HG03378 (cell line): ENCODE measurements around the gene VASH2.
"Not testable (repeated sequence)": the region's sequence is repeated elsewhere in the genome, so short reads cannot be mapped to it uniquely, and the experiment has no call there.

Experiments
- ATAC-seq: cut with Tn5 transposase; IDR thresholded peaks from one replicate; pipeline ENCODE4 v1.9.1; 2021; ENCODE audit warnings: mild to moderate bottlenecking, moderate library complexity; ENCODE audit not compliant: unreplicated experiment

Gene VASH2

DNA sequence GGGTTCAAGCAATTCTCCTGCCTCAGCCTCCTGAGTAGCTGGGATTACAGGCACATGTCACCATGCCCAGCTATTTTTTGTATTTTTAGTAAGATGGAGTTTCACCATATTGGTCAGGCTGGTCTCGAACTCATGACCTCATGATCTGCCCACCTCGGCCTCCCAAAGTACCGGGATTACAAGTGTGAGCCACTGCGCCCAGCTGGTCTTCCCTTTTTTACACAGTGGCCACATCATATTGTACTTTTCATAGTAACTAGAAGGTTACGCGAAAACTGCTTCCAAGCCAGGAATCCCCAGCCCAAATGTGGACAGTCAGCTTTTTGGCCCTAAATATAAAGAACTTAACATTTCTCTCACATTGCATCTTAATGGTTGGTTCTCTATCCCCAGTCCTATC is 4.2 kb downstream of the VASH2 start:
- no peak for ATAC-seq

DNA sequence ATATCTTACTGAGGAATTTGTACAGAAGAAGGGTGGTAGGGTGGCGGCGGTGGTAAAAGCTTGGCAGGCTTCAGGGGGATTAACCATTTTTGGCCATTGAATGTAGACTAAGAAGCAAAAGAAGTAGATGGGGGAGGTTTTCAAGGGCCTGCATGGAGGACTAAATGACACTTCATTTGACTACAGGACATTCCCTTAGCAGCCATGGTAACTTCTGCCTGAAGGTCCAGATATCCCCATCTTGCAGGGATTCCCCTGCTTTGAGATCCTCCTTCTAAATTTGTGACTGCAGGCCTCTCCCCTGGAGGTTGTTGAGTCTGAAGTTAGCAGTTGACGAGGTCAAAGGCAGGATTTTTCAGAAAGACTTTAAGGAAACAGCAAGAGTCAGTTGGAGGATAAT is 4.8 kb downstream of the VASH2 start:
- no peak for ATAC-seq

DNA sequence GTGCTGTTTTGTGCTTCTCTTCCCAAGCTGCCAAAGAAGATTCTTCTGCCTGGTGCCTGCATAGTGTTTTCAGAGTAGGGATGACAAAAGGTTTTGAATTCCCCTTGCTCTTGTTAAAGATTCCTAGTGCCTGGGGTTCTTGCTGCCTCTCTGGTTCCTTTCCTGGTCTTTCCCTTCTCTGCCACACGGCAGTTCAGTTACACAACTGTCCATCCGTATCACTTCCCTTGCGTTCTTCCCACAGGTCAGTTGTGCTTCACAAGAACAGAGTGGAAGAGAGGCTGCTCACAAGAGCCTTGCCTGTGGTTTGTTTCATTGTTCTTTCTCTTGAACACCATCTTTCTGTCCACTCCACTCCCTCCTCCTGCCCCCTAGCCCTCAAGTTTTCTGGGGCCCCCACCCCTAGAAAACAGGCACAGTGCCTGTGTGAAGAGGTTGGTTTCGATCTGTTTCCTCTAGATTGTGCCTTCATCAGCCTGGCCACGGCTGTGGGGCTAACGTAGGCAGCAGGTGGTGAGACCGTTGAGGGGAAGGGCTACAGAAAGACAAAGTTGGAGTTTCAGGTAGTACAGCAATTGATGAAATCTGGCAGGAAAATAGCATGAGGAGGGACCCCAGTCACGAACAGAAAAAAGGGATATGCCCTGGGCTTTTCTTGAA is 5.8 kb downstream of the VASH2 start:
- ATAC-seq: no peak

DNA sequence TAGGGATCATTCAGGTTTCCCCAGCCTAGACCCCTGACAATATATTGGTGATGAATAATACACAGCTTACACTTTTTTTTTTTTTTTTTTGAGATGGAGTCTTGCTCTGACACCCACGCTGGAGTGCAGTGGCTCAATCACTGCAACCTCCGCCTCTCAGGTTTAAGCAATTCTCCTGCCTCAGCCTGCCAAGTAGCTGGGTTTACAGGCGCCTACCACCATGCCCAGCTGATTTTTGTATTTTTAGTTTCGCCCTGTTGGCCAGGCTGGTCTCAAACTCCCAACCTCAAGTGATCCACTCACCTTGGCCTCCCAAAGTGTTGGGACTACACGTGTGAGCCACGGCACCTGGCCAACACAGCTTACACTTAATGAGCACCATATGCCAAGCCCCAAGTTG is 7.2 kb downstream of the VASH2 start:
- no peak for ATAC-seq

DNA sequence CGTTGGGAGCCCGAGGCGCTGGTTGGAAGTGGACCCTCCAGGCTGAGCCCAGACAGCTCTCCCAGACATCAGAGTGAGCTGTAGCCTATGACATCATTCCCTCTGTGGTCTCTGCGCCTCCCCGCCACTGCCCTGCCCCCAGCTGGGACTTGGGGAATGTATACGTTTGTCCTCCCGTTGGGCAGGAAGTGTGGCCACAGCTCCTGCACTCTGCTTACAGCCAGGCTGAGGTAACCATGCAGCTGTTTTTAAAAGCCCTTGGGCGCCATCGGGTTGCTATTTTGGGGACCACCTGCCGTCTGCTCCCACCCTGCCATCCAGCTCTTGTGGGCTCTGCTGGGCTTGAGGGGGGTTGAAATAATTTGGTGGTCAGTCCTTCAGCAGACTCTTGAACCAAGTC is 7.8 kb downstream of the VASH2 start:
- no peak for ATAC-seq

DNA sequence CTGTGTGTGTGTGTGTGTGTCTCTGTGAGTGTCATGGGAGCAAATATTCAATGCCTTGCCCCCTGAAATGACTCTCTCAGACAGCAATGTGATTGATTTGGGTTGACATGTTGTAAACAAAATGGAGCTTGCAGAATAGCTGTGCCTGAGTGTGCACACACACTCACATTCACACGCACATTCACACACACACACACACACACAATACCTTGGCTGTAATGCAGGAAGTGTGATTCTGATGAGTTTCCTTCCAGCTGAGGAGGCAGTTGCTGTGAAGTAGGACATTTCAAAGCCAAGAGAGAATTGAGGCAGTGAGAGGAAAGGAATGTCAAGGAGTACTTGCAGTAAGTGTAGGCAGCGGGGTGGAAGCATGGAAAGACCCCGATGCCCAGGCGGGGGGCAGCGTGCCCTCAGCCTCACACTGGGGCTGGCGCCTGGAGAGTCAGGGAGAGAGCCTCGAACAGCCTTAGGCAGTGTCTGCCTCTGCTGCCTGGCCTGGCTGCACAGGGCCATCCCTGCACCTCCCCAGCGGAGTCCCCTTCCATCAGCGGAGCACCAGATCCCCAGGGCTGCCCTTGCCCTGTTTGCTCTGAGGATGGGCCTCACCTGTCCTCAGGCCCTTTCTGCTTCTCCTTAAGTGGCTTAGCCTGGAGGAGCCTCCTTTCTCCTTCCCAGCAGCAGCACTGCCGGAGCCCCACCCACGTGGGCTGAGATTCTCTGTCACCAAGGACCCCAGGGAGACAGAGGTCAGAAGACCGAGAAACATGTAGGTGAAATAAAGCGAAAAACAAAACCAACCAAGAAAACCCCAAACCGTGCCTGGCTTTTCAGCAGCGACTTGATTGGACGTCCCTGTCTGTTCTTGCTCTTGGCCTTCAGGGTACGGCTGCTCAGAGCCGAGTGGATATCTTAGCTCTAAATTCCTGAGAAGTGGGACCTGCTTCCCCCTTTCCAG is 9.2 kb downstream of the VASH2 start:
- peak; percentile 73 for ATAC-seq

DNA sequence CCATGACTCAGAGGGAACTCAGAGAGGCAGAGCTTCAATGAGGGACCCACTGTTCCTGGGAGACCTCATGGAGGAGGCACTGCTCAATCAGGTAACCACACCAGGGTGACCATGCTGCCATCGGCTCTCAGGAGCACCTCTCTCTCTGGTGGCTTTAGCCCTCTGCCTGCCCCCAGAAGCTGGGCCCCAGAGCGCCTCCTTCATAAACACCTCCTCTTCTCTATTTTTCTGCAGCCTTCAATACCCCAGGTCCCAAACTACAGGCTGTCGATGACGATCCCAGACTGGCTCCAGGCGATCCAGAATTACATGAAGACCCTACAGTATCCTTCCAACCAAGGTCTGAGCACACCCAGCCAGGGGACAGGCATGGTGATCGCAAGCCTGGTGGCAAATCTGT is 10.6 kb downstream of the VASH2 start:
- ATAC-seq: no peak

DNA sequence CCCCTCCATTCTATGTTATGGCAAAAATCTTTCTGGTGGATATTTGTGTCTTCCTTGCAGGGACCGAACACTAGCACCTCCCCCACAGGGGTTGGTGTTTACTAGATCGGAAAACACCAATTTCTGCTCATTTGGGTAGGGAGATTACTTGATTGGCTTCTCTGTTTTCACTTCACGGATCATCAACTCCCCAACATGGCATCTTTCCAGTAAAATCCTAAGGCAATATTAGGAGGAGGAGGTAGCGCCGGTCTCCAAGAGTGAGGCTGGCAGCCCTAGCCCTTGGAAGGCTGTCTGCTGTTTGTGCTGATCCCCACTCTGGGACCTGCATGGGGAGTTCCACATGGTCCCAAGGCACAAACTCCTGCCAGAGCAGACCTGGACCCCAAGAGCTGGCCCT is 12.2 kb downstream of the VASH2 start:
- ATAC-seq: no peak

DNA sequence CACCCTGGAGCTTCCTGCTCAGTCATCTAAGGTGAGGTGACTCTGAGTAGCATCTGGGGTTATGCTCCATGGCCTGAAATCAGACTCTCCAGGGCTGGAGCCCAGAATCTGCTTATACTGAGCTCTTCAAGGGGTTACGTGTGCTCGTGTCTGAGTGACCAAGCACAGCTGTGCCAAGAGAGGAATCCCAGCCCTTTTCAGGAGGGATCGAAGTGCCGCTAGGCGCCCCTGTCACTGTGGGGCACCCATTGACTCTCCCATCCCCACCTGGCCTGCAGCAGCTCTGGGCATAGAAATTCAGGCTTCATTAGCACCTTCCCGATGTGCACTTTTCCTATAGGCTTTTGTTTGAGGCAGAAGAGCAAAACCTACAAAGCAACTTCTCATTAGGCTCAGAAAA is 13.8 kb downstream of the VASH2 start:
- ATAC-seq: no peak

DNA sequence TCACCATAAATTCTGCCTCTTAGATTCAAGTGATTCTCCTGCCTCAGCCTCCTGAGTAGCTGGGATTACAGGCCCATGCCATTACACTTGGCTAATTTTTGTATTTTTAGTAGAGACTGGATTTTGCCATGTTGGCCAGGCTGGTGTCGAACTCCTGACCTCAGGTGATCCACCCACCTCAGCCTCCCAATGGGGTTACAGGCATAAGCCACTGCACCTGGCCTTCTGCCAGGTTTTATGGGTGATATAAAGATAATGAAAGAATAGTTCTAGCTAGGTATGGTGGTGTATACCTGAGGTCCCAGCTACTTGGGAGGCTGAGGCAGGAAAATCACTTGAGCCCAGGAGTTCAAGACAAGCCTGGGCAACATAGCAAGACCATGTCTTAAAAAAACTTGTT is 14.7 kb downstream of the VASH2 start:
- not testable (repeated sequence) for ATAC-seq

DNA sequence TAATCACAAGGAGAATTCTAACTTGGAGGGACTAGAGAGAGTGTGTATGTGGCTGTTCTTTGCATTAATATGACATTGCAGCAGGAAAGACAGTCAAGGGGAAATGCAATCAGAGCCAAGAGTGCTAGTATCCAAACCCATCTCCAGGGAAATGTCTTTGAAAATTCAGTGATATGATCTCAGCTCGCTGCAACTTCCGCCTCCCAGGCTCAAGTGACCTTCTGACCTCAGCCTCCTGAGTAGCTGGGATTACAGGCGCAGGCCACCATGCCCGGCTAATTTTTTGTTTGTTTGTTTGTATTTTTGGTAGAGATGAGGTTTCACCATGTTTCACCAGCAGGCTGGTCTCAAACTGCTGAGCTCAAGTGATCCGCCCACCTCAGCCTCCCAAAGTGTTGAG is 16.3 kb downstream of the VASH2 start:
- no peak for ATAC-seq

DNA sequence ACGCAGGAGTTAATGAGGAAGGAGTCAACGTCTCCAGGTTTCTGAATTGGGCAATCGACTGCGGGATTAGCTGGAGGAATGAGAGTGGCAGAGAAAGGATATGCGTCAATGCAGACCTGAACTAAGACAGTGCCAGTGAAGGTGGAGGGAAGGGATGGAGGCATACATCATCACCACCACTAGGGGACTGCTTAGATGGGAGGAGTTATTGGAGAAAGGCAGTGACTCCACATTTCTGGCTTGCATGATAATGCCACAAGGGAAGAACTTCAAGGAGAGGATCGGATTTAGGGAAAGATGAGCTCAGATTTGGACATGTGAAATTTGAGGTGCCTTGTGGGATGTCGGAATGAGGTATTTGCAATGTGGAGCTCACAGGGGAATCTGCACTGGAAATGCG is 17.5 kb downstream of the VASH2 start:
- peak; percentile 63 for ATAC-seq

DNA sequence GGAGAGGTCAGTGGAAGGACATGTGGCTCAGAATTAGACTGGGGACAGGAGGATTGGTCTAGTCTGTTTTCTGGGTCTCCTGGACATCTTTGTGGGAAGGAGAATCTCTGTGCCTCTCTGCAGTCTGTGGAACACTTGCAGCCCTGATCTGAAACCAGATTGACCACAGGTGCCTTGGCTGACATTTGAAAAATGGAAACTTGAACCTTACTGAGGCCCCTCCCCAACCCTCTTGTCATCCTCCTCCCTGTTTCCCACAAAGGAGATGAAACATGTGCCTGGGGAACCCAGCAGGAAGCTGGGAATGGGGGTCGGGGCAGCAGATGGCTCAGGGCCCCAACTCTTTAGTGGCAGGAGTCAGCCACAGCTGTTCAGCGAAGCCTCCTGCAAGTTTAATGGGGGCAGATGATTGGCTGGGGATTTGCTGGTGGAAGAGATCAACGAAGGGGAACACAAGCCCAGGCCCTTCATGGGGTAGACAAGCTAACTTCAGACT is 18.1 kb downstream of the VASH2 start:
- ATAC-seq: peak; percentile 64

DNA sequence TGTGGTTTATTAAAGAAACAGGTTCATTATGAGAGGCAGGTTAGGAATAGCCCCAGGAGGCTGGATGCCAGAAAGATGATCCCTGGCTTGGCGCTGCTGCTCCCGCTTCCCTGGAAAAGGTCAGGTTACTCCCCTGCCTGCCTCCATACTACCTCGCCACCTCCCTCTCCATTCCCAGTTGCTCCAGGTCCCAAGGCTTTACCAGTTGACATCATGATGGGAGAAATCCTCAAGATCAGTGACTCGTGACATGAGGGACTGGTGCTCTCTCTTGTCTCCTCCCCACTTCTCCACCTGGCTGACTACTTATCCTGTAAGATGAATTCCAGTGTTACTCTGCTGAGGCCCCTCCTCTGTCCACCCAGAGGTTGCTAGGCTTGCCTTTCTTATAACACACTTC is 19.7 kb downstream of the VASH2 start:
- ATAC-seq: no peak

DNA sequence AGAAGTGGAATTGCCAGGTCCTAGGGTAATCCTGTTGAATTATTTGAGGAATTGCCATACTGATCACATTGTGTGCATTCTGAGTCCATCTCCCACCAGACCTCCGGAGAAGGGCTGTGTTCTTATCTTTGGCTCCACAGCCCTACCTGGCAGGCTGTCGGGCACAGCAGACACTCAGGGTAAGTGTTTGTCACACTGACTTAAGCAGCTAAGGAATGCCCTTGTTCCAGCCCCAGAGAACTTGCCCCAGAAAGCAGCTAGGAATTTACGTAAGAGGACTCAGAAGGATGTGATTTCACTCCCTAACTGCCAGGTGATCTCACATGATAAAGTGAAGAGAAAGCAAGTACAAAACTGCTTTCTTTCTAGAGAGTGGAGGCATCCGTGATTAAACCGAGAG is 21.0 kb downstream of the VASH2 start:
- ATAC-seq: no peak

DNA sequence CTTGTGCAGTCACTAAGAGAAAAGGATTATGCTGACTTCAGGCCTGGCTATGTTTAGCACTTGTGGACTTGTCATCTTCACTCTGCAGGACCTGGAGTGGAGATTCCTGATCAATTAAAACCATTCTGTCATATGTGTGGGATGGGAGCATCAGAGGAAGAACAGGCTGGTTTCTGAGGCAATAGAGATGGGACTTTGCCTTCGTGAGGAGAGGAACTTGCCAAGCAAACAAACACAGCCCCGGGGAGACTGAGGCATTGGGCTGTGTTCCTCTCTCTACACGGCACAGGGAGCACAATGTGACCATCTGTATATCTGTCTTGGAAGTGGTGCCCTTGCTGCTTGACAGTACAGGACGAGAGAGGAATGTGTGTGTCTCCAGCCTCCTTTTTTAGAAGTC is 23.1 kb downstream of the VASH2 start:
- no peak for ATAC-seq

DNA sequence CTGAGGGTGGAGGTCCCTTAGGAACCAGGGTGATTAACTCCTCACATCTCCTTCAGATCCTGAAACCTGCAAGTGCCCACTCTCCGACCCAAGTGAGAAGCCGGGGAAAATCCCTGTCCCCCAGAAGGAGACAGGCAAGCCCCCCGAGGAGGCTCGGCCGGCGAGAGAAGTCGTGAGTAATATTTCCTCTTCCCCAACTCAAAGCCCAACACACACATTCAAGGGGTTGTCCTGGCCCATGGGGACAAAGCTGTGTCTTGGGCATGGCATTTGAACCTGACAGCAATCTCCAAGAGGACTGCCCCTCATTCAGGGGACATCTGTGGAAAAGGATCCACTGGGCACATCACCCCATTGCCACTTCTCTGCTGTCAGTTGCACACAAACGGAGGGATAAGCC is 23.6 kb downstream of the VASH2 start:
- ATAC-seq: no peak

DNA sequence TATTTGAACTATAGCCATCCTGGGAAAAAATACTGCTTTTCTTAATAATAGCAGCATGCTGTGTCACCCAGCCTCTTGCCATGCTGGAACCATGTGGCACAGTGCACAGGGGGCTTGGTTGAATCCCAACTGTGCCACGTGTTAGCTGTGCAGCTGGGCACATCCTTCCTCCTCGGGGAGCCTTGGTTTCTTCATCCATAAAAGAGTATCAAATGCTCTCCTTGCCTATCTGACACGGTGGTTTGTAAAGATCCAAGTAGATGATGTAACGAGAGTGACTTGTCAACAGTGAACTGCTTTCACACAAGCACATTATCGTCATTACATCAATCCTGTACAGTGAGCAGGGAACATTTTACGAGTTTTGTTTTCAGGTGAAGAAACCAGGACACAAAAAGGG is 24.4 kb downstream of the VASH2 start:
- ATAC-seq: no peak

DNA sequence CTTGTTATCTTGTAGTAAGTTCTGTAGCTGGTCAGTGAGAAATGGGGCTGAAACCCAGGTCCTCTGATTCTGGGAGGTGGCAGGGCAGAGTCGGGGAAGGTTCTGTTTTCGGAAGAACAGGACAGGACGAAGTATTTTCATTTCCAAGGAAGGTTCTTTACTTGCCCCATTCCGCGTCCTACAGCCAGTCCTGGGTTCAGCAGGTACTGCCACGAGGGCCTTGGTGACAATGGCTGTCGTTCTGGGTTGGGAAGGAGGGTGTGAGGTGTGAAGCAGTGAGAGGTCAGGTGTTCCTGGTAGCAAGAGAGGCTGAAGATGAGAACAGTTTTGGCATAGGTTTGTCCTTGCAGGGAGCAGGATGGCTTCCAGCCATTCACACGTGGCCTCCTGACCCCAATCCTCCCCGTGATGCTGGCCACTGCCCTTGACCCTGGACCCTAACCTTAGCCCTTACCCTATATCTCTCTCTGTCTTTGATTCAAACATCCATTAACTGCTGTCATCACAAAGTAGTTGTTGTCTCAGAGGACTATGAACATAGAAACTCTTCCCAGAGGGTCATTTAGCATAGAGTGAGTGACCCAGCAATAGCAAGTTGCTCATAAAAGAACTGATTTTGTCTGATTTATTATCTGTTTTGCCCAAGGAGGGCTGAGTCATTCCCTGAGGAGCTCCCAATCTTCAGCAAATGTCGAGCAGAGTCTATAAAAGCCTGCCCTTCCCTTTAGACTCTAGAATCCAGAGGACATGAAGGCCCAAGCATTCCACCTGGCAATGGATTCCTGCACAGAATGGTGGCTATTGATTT is 25.0 kb downstream of the VASH2 start:
- no peak for ATAC-seq

DNA sequence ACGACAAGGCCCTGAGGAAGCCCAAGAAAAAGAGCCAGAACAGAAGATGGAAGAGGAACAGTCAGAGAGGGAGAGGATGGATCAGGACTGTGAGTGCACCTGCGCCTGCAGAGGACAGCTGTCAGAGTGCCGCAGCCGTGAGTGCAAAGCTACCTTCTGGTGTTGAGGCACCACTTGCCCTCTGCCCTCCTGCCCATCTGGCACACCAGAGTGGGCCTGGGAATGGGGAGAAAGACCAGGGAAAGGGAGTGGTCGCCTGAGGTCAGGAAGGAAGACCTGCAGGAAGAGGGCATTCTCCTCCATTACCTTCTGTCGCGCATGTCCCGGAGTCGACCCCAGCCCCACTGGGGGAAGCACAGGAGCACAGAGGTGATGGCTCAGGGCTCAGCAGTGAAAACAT is 26.2 kb downstream of the VASH2 start:
- ATAC-seq: no peak
